ENCODE measurements around the gene MANBA. TPM values are rescaled to one million over a fixed set of nuclear protein-coding genes. Genes with fewer than 3 reads are reported as not detected.
"Not testable (repeated sequence)": the region's sequence is repeated elsewhere in the genome, so short reads cannot be mapped to it uniquely, and the experiment has no call there.

MANBA gene
- total RNA-seq, 1 experiment from 2014 or later: 16.7 TPM

DNA sequence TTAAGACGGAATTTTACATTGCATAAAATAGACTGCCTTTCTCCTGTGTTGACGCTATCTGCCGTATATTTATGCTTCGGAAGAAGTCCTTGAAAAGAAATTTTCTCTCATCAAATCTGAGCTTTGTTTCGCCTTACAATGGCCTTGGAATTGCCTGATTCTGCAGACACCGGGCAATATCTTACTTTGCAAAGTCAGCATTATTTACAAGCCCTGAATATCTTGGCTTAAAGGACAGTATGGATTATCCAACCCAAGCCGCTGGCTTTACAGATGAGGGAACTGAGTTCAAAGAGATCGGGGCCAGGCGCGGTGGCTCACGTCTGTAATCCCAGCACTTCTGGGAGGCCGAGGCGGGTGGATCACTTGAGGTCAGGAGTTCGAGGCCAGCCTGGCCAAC is 1.1 kb upstream of the MANBA start:
- DNase-seq (ENCODE audit: low read depth): no peak

DNA sequence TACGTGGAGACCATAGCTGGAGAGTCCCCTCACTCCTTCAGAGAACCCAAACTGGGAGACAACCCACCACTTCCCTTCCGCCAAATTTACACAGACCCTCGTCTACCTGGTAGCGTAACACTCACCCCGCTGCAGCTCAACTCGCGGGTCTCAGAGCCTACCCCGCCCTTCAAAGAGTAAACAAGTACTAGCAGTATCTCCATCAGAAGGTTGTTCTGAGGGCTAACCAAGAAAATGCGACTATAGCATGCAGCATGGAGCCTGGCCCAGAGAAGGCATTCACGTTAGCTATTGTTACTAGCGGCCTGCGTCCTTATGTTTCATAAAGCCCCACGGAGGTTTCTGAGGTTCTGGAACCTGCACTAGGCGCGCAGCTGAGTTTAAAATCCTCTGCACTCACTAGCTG is 531 bp upstream of the MANBA start:
- peak; percentile 7 for DNase-seq (ENCODE audit: low read depth)

DNA sequence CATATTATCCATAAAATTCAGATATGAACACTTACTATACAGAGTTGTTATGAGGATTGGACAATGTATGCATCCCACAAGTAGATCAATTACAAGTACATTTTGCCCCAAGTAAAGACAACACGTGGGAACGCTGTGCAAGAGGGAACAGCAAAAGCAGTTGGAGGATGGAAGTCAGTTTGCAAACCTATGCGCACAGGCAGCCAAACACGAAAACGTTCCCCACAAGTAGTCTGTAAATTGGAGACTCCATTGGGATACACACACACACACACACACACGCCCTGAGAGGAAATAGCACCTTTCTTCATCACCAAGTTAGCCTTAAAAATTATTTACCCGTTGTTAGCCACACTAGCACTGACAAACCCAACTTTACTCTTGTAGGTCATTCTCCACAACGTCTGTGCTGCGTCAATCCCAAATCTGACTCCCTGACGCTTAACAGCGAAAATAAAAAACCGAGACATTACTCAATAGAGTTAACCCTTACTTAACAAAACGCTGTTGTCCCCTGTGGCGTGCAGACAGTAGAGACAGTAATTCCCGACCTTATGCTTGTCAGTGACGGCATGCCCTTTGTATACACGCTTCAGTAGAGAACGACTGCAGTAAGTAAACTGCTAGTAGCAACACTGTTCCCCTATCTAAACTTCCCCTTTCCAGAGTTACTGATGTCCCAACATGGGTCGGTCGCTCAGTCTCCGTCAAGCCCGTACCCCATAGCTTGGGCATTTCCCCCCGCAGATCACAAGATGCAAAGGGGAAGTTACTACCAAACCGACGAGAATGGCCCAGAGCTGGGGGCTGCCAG is 730 bp downstream of the MANBA start:
- peak; percentile 50 for DNase-seq (ENCODE audit: low read depth)

DNA sequence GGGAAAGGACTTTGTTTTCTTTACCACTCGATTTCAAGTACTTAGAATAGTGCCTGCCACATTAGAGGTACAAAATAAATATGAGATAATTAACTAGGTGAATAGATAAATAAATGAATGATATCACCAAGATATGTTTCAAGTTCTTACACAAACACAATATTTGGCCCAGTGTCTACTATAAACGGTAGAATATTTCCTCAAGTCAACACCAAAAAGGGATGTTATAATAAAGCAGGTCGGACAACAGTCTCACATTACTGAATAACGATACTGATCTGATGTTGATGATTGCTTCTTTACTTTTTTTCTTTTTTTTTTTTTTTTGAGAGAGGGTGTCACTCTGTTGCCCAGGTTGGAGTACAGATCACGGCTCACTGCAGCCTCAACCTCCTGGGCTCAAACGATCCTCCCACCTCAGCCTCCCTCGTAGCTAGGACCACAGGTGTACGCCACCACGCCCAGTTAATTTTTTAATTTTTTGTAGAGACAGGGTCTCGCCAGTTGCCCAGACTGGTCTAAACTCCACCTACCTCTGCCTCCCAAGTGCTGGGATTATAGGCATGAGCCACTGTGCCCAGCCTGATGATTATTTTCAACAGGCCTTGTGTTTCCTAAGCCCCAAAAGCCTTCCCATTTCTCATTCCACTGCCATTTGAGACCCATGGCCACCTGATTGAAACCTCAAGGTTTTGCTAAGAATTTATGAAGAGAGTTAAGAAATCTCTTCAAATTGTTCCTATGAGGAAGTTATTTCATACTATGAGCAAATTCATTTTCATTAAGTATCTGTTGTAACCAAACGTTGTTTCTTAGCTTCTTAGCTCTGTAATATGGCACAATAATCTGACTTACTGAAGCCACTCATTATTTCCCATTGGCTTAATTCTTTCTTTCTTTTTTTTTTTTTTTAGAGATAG is 2.3 kb downstream of the MANBA start:
- no peak for DNase-seq (ENCODE audit: low read depth)

DNA sequence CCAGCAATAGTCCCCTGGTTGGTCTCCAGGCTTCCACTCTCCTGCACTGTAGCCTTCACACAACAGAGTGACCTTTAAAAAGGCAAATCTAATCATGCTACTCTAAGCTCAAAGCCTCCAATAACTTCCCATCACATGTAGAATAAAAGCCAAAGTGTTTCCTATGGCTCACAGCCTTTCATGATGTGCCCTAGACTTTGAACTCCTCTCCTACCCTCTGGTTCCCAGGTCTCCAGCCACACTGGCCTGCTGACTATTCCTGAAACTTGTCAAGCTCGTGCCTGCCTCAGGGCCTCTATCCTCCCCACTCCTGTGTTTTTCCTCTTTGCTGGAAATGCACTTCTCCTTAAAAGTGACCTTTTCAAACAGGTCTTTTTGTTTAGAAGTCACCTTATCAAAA is 3.1 kb downstream of the MANBA start:
- DNase-seq (ENCODE audit: low read depth): no peak

DNA sequence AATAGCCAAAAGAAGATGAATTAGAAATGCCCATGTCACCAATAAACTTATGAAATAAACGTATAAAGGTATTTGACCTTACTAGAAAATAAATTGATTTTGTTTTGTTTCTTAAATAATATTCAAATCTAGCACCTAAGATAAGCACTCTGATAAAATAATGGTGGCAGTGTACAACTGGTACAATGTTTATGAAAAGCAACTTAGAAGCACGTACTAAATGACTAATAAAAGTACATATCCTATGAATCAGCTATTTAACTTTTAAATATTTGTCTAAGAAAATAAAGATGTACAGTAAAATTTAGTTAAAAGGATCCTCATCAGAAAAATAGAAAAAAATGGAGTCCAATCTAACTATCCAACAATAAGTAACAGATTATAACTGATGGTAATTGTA is 6.7 kb downstream of the MANBA start:
- peak; percentile 6 for DNase-seq (ENCODE audit: low read depth)

DNA sequence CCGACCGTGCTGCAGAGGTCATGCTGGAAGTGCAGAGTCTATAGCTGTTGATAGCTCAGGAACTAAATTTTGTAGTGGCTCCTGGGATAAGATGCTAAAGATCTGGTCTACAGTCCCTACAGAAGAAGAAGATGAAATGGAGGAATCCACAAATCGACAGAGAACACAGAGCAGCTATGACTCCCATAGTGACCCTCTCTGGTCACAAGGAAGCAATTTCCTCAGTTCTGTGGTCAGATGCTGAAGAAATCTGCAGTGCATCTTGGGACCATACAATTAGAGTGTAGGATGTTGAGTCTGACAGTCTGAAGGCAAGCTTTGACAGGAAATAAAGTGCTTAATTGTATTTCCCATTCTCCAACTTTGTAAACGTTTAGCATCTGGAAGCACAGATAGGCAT is 8.8 kb downstream of the MANBA start:
- no peak for DNase-seq (ENCODE audit: low read depth)

DNA sequence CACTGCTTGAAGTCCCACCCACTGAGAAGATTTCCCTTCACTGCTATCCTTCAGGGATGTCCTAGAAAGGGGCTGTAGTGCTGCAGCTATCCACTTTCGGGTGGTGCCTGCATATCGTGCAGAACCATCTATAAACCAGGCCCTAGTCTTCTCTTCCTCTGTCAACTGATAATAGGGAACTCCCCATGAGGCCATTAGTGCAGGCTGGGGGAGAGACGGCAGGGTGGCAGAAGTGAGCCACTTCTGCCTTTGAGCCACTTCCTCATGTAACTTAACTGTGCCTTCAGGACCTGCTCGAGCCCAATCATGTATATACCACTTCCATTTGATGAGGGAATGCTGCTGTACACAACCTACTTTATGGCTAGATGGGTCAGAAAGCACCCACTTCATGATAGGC is 17.4 kb downstream of the MANBA start:
- not testable (repeated sequence) for DNase-seq (ENCODE audit: low read depth)

GRCh38 chr4:102738802-102739201 is 22.0 kb downstream of the MANBA start:
- DNase-seq (ENCODE audit: low read depth): not testable (repeated sequence)

- peak; percentile 28 for DNase-seq (ENCODE audit: low read depth)
These were observed 23.9 kb downstream of the MANBA start for GRCh38 chr4:102736636-102737549.

DNA sequence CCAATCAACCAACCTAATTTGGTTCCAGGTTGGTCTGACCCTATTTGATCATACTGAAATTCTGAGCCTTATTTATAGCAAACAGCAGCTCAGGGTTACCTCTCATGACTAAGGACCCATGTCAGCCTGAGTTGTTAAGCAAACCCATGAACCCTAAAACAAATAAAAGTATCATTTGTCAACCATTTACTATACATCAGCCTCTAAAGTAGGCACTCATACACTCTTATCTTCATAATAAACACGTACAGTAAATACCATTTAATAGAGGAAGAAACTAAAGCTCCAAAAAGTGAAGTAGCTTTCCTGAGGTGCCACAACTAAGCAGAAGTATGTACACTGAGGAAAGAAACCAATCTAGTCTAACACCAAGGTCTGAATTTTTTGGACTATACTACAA is 25.2 kb downstream of the MANBA start:
- no peak for DNase-seq (ENCODE audit: low read depth)

DNA sequence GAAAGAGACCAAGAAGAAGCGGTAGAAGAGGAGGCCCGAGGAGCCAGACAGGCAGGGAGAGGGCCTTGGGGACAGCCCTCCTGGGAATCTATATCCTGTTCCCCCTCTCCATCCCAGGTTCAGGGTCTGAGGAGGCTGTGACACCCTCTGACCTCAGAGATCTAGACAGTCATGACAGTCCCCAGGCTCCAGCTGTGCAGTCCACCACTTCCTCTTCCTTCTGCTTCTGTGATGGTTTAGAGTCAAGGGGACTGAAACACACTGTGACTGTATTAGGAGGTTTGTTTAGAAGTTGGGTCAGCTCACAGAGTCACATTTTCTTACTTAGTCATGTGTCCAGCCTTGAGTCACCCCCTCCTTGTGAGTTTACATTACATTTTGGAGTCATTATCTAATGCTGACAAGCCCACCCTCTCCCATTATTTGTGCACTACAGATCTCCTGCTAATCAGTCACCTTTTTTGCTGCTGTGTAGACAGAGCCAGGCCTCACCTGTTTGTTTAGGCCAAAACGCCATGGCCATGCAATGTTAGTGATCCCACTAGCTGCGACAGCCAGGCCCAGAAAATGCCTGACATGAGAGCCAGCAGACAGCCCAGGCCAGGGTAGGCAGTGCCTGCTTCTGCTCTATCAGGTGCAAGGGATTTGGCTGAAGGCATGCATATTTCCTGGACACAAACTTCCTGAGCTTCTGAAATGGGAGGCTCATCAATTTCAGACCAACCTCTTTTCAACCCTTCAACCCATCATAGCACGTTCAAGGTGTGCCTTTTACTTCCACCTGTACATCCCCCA is 26.0 kb downstream of the MANBA start:
- DNase-seq (ENCODE audit: low read depth): peak; percentile 57

DNA sequence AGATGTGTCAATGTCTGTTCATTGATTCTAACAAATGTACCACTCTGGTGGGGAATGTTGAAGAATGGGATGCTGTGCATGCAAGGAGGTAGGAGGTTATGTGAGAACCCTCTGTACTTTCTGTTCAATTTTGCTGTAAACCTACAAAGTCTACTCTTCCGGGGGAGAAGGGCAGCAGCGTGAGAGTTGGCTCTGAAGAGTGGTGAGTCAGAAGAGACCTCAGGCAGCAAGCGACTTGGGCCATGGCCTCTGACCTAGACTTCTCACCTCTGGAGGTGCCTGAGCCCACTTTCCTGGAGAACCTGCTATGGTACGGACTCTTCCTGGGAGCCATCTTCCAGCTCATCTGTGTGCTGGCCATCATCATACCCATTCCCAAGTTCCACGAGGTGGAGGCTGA is 26.7 kb downstream of the MANBA start:
- no peak for DNase-seq (ENCODE audit: low read depth)

DNA sequence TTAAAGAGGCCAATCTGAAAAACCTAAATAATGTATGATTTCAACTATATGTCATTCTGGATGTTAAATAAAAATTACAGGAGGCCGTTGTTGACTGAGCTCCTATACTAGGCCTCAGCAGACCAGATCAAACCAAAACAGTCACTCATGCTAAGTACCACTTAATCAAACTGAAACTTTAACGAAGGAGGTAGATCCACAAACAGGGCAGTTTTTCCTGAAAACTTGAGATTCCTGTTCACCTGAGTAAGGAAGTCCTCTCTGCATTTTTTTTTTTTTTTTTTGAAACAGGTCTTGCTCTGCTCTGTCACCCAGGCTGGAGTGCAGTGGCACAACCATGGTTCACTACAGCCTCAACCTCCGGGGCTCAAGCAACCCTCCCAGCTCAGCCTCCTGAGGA is 27.7 kb downstream of the MANBA start:
- DNase-seq (ENCODE audit: low read depth): no peak

- no peak for DNase-seq (ENCODE audit: low read depth)
These were observed 28.1 kb downstream of the MANBA start for GRCh38 chr4:102732678-102733077.

GRCh38 chr4:102730968-102731533 is 29.7 kb downstream of the MANBA start:
- no peak for DNase-seq (ENCODE audit: low read depth)

DNA sequence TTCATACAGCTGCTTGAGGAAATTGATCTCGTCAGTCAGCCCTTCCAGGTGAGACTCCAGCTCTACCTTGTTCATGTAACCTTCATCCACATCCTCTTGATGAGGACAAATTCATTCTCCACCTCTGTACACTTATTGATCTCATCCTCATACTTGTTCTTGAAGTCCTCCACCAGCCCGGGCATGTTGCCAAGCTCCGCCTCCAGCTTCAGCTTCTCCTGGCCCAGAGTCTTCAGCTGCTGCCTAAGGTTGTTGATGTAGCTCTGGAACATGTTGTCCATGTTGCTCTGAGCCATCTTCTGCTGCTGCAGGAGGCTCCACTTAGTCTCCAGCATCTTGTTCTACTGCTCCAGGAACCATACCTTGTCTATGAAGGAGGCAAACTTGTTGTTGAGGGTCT is 31.3 kb downstream of the MANBA start:
- not testable (repeated sequence) for DNase-seq (ENCODE audit: low read depth)

DNA sequence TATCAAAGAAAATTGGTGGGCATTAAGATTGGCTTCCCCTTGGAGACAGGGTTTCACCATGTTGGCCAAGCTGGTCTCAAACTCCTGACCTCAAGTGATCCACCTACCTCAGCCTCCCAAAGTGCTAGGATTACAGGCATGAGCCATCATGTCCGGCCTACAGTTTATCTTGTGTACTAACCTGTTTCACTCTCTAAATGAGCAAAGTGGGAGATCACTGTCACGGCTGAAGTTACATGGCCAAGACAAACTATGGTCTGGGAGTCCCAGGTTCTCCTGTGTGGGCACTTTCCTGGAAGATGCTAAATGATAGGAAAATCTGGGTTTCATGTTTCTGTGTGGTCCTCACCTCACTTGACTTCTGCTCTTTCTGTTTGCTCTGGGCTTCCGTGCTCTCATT is 33.8 kb downstream of the MANBA start:
- DNase-seq (ENCODE audit: low read depth): not testable (repeated sequence)

DNA sequence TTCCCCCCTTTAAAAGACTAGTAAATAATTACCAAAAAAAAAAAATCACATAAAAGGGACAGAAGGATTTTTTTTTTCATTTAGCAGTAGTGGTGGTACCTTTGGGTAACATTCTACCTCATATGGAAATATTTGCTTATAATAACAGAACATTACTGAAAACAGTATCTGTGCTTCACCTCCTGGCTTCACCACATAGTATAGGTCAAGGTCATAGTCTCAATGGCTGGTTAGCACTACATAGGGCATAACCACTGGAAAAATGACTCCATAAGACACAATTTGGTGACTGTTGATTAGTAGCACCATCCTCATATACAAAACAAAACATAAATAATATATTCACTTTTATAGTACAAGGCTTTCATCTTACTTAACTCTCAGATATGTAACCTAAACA is 34.7 kb downstream of the MANBA start:
- DNase-seq (ENCODE audit: low read depth): no peak

GRCh38 chr4:102725229-102725628 is 35.5 kb downstream of the MANBA start:
- DNase-seq (ENCODE audit: low read depth): no peak

GRCh38 chr4:102723511-102723910 is 37.3 kb downstream of the MANBA start:
- DNase-seq (ENCODE audit: low read depth): no peak
